GM19455 (cell line): ENCODE results near the gene F2.

Experiments
- ATAC-seq: cut with Tn5 transposase; IDR thresholded peaks from one replicate; pipeline ENCODE4 v1.9.1; 2021; ENCODE audit not compliant: unreplicated experiment

The F2 gene

DNA sequence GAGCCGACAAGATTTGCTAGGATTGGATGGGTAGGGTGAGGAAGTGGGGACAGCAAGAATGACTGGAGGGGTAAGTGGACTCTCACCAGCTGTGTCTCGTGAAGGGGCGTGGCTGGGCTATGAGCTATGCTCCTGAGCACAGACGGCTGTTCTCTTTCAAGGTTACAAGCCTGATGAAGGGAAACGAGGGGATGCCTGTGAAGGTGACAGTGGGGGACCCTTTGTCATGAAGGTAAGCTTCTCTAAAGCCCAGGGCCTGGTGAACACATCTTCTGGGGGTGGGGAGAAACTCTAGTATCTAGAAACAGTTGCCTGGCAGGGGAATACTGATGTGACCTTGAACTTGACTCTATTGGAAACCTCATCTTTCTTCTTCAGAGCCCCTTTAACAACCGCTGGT lies 19.9 kb downstream of the F2 start:
- ATAC-seq: no peak

DNA sequence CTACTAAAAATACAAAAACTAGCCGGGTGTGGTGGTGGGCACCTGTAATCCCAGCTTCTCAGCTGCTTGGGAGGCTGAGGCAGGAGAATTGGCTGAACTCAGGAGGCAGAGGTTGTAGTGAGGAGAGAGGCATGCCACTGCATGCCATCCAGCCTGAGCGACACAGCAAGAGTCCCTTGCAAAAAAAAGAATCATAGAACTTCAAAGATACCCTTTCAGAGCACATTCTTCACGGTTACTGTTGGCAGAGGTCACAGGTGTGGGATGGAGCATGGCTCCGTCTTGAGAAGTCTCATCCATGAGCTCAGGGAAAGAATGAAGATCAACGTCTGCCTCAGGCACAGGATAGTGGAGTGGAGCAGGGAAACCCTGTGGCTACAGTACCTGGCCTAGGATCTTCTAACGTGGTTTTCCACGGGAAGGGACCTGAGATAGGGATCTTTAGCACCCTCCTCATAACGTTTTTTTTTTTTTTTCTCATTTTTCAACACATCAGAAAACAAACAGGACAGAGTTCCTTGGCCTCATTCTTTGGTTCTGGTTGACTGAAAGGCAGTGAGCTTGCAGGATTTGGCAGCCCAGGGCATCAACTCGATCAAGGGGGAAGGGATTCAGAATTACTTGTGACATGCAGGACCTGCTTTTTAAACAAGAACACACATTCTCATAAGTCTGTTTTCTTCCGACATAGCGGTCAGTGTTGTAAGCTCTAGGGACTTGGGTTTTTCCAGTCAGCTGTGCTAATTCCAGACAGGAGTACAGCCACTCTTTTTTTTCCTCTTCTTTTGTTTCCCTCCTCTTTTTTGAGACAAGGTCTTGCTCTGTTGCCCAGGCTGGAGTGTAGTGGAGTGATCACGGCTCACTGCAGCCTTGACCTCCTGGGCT lies 22.8 kb downstream of the F2 start:
- ATAC-seq: no peak

GRCh38 chr11:46743043-46743442 lies 24.0 kb downstream of the F2 start:
- ATAC-seq: no peak

GRCh38 chr11:46743693-46744339 lies 24.8 kb downstream of the F2 start:
- ATAC-seq: no peak

DNA sequence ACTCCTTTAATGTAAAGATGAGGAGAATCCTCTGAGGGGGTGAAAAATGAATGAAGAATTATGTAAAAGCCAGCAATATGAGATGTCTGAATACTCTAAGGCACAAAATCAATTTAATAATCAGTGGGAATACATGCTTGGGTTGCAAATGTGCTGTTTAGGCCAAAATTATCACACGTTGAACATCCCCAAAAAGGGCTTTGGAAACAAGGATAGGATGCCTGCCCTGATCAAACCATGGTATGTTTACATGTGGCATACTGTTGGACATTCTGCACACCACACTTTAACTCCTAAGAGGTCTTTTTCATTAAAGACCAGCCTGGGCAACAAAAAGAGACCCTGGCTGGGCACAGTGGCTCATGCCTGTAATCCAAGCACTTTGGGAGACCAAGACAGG lies 26.3 kb downstream of the F2 start:
- ATAC-seq: no peak

- no peak for ATAC-seq
Measured at GRCh38 chr11:46745995-46746394, 27.0 kb downstream of the F2 start.

GRCh38 chr11:46747150-46747549 lies 28.1 kb downstream of the F2 start:
- no peak for ATAC-seq

DNA sequence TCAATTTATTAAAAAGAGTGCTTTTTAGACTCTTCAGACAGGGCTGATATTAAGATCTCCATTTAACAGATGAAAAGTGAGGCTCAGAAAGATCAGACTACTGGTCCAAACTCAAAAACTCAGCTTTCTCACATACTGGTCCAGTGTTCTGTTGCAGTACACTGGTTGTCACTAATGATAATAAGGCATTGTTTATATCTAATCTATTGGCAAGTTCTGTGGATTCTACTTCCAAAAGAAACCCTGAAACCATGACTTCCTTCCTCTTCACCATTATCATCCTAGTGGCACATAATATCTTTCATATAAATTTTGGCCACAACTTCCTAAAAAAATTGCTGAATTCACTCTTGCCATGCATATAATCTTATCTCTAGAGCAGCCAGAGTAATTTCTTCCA lies 36.9 kb downstream of the F2 start:
- no peak for ATAC-seq

GRCh38 chr11:46759196-46759595 lies 40.2 kb downstream of the F2 start:
- ATAC-seq: no peak

DNA sequence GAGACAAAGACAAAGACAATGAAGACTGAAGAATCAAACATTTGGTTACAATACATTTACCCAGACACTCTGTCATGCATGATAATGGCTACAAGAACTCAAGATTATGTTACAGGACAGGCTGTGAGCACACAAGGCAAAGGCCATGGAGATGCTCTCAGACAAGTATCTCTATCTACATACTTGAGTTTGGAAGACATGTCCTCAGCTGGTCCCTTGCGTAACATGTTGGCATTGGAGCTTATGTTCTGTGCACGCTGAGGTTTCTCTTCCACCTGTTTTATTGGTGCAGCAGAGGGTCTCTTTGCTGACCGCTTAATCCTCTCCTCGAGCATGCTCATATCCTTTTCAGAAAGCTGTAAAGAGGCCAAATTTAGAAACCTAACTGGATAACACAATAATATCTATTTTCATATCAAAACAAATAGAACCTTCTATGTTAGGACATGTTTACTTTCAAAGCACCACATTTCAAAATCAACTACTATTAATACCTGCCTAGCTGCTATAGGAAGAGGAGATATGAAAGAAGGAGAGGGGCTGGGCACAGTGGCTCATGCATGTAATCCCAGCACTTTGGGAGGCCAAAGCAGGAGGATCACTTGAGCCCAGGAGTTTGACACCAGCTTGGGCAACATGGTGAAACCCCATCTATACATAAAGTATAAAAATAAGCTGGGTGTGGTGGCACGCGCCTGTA lies 41.6 kb downstream of the F2 start:
- no peak for ATAC-seq

- no peak for ATAC-seq
Measured at GRCh38 chr11:46761807-46762206, 42.8 kb downstream of the F2 start.

GRCh38 chr11:46762248-46762647 lies 43.2 kb downstream of the F2 start:
- ATAC-seq: no peak

GRCh38 chr11:46766656-46767055 lies 47.6 kb downstream of the F2 start:
- ATAC-seq: no peak

- ATAC-seq: no peak
Measured at GRCh38 chr11:46769636-46770221, 50.7 kb downstream of the F2 start.

- no peak for ATAC-seq
Measured at GRCh38 chr11:46776878-46777277, 57.9 kb downstream of the F2 start.

- ATAC-seq: no peak
Measured at GRCh38 chr11:46778416-46778815, 59.4 kb downstream of the F2 start.
